Measurements from ENCODE around the gene RCL1.
"Not testable (repeated sequence)": the region's sequence is repeated elsewhere in the genome, so short reads cannot be mapped to it uniquely, and the experiment has no call there.

Gene RCL1

GRCh38 chr9:4792572-4793458, at the start of gene RCL1:
TSS of gene RCL1 (plus strand) at chr9:4792944. CDS start at chr9:4793092, 148 bp downstream.
- DNase-seq, result peak; percentile 97

- DNase-seq, result no peak
Measured at GRCh38 chr9:4743131-4743875, 49.4 kb upstream of the RCL1 start.

GRCh38 chr9:4746278-4747030, 46.3 kb upstream of the RCL1 start:
- no peak for DNase-seq

- no peak for DNase-seq
Measured at GRCh38 chr9:4748612-4749011, 44.1 kb upstream of the RCL1 start.

- peak; percentile 32 for DNase-seq
Measured at GRCh38 chr9:4750023-4750673, 42.6 kb upstream of the RCL1 start.

GRCh38 chr9:4754530-4754929, 38.2 kb upstream of the RCL1 start:
- DNase-seq, result not testable (repeated sequence)

- no peak for DNase-seq
Measured at GRCh38 chr9:4755026-4755609, 37.6 kb upstream of the RCL1 start.

GRCh38 chr9:4756420-4756819, 36.3 kb upstream of the RCL1 start:
- no peak for DNase-seq

- DNase-seq, result no peak
Measured at GRCh38 chr9:4760122-4760521, 32.6 kb upstream of the RCL1 start.

GRCh38 chr9:4762108-4762885, 30.4 kb upstream of the RCL1 start:
- peak; percentile 60 for DNase-seq

GRCh38 chr9:4762886-4763541, 29.7 kb upstream of the RCL1 start:
- DNase-seq, result no peak

- no peak for DNase-seq
Measured at GRCh38 chr9:4764033-4764432, 28.7 kb upstream of the RCL1 start.

GRCh38 chr9:4768681-4769080, 24.1 kb upstream of the RCL1 start:
- no peak for DNase-seq

- DNase-seq, result no peak
Measured at GRCh38 chr9:4769321-4770080, 23.2 kb upstream of the RCL1 start.

GRCh38 chr9:4771788-4772187, 21.0 kb upstream of the RCL1 start:
- no peak for DNase-seq

GRCh38 chr9:4774209-4774608, 18.5 kb upstream of the RCL1 start:
- DNase-seq, result no peak

- DNase-seq, result not testable (repeated sequence)
Measured at GRCh38 chr9:4774958-4775357, 17.8 kb upstream of the RCL1 start.

GRCh38 chr9:4780651-4781050, 12.1 kb upstream of the RCL1 start:
- DNase-seq, result no peak

- DNase-seq, result peak; percentile 37
Measured at GRCh38 chr9:4781408-4781807, 11.3 kb upstream of the RCL1 start.

- DNase-seq, result not testable (repeated sequence)
Measured at GRCh38 chr9:4783191-4783590, 9.6 kb upstream of the RCL1 start.

Measured in NCI-H446 treated with DMSO at 0.1 percent for 48 hours (cell line).